ENCODE measurements around the gene DDN.

DNA sequence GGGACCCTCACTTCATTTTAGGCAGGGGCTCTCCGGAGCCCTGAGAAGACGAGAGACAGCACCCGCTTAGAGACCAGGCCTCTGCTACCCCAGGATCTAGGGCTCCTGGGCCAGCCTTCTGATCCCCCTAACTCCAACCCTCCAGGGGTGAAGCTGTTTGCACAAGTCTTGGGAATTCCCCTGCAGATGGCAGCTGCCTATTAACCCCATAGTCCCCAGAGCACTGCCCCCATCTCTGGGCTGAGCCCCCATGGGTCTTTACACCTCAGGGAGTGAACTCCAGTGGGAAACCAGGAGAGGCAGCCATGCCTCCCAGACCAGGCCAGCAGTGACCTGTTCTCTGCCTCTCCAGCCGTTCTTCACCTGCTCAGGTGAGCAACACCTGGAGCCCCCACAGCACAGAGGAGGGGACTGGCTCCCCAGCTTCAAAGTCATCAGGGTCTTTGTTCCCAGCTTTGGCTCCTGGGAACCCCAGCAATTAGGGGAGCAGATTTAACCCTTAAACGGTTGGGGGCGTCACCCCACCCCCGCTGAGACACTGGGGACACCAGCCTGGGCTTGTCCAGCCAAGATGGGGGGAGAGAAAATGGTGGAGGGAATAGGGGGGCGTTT, 29.9 kb downstream of the DDN start:
- TF ChIP-seq, protein P1, sequence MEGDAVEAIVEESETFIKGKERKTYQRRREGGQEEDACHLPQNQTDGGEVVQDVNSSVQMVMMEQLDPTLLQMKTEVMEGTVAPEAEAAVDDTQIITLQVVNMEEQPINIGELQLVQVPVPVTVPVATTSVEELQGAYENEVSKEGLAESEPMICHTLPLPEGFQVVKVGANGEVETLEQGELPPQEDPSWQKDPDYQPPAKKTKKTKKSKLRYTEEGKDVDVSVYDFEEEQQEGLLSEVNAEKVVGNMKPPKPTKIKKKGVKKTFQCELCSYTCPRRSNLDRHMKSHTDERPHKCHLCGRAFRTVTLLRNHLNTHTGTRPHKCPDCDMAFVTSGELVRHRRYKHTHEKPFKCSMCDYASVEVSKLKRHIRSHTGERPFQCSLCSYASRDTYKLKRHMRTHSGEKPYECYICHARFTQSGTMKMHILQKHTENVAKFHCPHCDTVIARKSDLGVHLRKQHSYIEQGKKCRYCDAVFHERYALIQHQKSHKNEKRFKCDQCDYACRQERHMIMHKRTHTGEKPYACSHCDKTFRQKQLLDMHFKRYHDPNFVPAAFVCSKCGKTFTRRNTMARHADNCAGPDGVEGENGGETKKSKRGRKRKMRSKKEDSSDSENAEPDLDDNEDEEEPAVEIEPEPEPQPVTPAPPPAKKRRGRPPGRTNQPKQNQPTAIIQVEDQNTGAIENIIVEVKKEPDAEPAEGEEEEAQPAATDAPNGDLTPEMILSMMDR (IDR thresholded peaks at IDR 0.05; ENCODE audit: insufficient read depth, low read length), result no peak
- TF ChIP-seq SPI1 (IDR thresholded peaks at IDR 0.05; ENCODE audit: borderline replicate concordance, low read depth), result no peak
